Gastroesophageal sphincter (tissue), 3 donors: ENCODE measurements around the gene GSDMA.

Experiments
- CTCF ChIP-seq, 4 experiments: fragments of 200-600 bp in 2 of 4; fragments of 450-650 bp in 2 of 4; sonication (generic) in 1 of 4; IDR thresholded peaks; one replicate each; pipeline ENCODE4 v1.5.1; 2017 to 2019; ENCODE audit warnings: antibody characterized with exemption in 4 of 4, mild to moderate bottlenecking in 2 of 4, moderate library complexity in 2 of 4
- EP300 ChIP-seq: sonication (generic); formaldehyde crosslinking; IDR thresholded peaks from one replicate; pipeline ENCODE4 v1.6.1; 2017; ENCODE audit warnings: antibody characterized with exemption, mild to moderate bottlenecking
- POLR2A ChIP-seq, 2 donors: fragments of 450-650 bp; IDR thresholded peaks; one replicate each; pipeline ENCODE4 v1.6.1; 2017; ENCODE audit warnings: antibody characterized with exemption in 2 of 2, mild to moderate bottlenecking in 2 of 2, moderate library complexity in 1 of 2
- POLR2AphosphoS5 ChIP-seq: sonication (generic); formaldehyde crosslinking; IDR thresholded peaks from one replicate; pipeline ENCODE4 v1.6.1; 2017; ENCODE audit warnings: antibody characterized with exemption

GRCh38 chr17:40023590-40024292 lies 60.9 kb downstream of the GSDMA start:
- TF ChIP-seq POLR2A (IDR thresholded peaks at IDR 0.05) (no peak), CTCF (IDR thresholded peaks at IDR 0.05) (no peak), EP300 (no peak), POLR2AphosphoS5 (peak; percentile 36)
